ENCODE data around the gene CYSLTR2. TPM values are rescaled to one million over a fixed set of nuclear protein-coding genes. Genes with fewer than 3 reads are reported as not detected.

Gene CYSLTR2
- total and polyA plus RNA-seq, 2 of the 8 experiments (the other 6 are each of a cell fraction or from before 2014, with no cell fraction given) = not detected

DNA sequence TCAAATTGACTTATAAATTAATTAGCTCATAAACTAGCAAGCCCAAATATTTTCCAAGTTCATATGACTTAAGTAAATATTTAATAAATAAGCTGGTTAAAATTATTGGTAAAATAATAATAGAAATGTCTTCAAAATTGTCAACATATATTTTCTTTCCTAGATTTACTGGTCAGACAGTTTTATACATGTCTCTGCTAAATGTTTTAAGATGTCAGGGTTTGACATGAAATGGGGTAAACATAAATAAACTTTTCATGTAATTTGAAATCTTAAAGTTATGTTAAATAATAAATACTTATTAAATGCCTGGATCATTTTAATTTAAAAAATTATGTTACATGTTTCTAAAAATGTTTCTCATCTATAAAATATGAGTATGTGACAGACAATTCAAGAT lies 18.3 kb upstream of the CYSLTR2 start:
- TF ChIP-seq, protein P1, sequence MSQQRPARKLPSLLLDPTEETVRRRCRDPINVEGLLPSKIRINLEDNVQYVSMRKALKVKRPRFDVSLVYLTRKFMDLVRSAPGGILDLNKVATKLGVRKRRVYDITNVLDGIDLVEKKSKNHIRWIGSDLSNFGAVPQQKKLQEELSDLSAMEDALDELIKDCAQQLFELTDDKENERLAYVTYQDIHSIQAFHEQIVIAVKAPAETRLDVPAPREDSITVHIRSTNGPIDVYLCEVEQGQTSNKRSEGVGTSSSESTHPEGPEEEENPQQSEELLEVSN (IDR thresholded peaks at IDR 0.05) = no peak
- no peak for TF ChIP-seq CTBP2 (IDR thresholded peaks at IDR 0.05; ENCODE audit: borderline replicate concordance, insufficient read depth, insufficient read length, low read length)
- no peak for TF ChIP-seq TEAD4 (IDR thresholded peaks at IDR 0.05; ENCODE audit: low read depth, low read length)
- no peak for TF ChIP-seq KDM1A (IDR thresholded peaks at IDR 0.05; ENCODE audit: borderline replicate concordance, low read length)
- no peak for TF ChIP-seq POU5F1 (IDR thresholded peaks at IDR 0.05; ENCODE audit: low read depth, low read length)
- no peak for TF ChIP-seq HDAC6 (IDR thresholded peaks at IDR 0.05; ENCODE audit: low read depth, low read length)
- no peak overlapping the region for H2BK5ac ChIP-seq (ENCODE audit: low read depth, low read length)
- no peaks in the 10 kb centered on the region for H3K23me2 ChIP-seq (ENCODE audit: low read depth, low read length)
- H3K9ac ChIP-seq (replicated peaks in 1 of 4; ENCODE audit: extremely low read depth in 1 of 4, low read depth in 3 of 4, low read length in 3 of 4) = no peak overlapping the region
- no peak overlapping the region for H3K23ac ChIP-seq (ENCODE audit: insufficient read length)
- H3K4me2 ChIP-seq (ENCODE audit: insufficient read depth in 1 of 2, low read depth in 2 of 2, low read length in 2 of 2) = no peak overlapping the region
- CTCF ChIA-PET (ENCODE audit: partially characterized antibody) = no interaction called here
- H3K18ac ChIP-seq (ENCODE audit: extremely low read depth, low read length) = no peak overlapping the region
- no peak overlapping the region for H4K8ac ChIP-seq (ENCODE audit: extremely low read depth, insufficient read depth, low read length)
- no peak overlapping the region for H3K4ac ChIP-seq (replicated peaks; ENCODE audit: insufficient read length, low read depth, low read length)
- no peak overlapping the region for H3K4me3 ChIP-seq (ENCODE audit: extremely low read depth in 1 of 4, insufficient read depth in 2 of 4, low read depth in 3 of 4, low read length in 4 of 4)
- no peak overlapping the region for H4K91ac ChIP-seq (replicated peaks; ENCODE audit: insufficient read length, low read length)
- H3K9me3 ChIP-seq (ENCODE audit: insufficient read depth in 2 of 2, low read depth in 1 of 2, low read length in 1 of 2) = peaks cover 9 to 11% of the 10 kb centered on the region in 2 experiments; a peak in 3 of 4 replicates
- H3K56ac ChIP-seq (replicated peaks; ENCODE audit: insufficient read length, low read depth, low read length) = no peak overlapping the region
- no peak overlapping the region for H2BK15ac ChIP-seq (ENCODE audit: low read length)
- no peak overlapping the region for H3K27ac ChIP-seq (ENCODE audit: low read depth, low read length)
- POLR2A ChIA-PET (ENCODE audit: partially characterized antibody) = no interaction called here
- no peak overlapping the region for H2BK12ac ChIP-seq (ENCODE audit: low read depth, low read length)
- H3K36me3 ChIP-seq (ENCODE audit: control insufficient read depth in 2 of 4, insufficient read depth in 4 of 4, low read length in 3 of 4) = no peaks in the 10 kb centered on the region
- FAIRE-seq (no peak), DNase-seq (ENCODE audit: low read depth in 1 of 2, low spot score in 2 of 2) (no peak)
- H2AK5ac ChIP-seq (ENCODE audit: low read depth, low read length) = no peak overlapping the region
- no peaks in the 10 kb centered on the region for H4K20me1 ChIP-seq (replicated peaks in 1 of 2; ENCODE audit: control insufficient read depth in 1 of 2, insufficient read depth in 2 of 2, low read length in 2 of 2)
- no peaks in the 10 kb centered on the region for H3K79me1 ChIP-seq (ENCODE audit: low read depth, low read length)
- H2AFZ ChIP-seq (ENCODE audit: low read length) = no peak overlapping the region
- no peak overlapping the region for H2BK20ac ChIP-seq (ENCODE audit: low read length)
- no peak overlapping the region for H2BK120ac ChIP-seq (replicated peaks; ENCODE audit: low read depth, low read length)
- no peak overlapping the region for H4K5ac ChIP-seq (ENCODE audit: insufficient read length, low read depth, low read length)
- H3K27me3 ChIP-seq (replicated peaks in 1 of 4; ENCODE audit: control insufficient read depth in 3 of 4, extremely low read depth in 1 of 4, insufficient read depth in 3 of 4, low read length in 3 of 4) = no peaks in the 10 kb centered on the region
- no peak overlapping the region for H3K14ac ChIP-seq (ENCODE audit: insufficient read length)
- no peaks in the 10 kb centered on the region for H3K4me1 ChIP-seq (replicated peaks in 1 of 4; ENCODE audit: control insufficient read depth in 3 of 4, insufficient read depth in 4 of 4, low read length in 3 of 4)
- no peaks in the 10 kb centered on the region for H3K79me2 ChIP-seq (ENCODE audit: control insufficient read depth in 1 of 2, insufficient read depth in 2 of 2, low read length in 2 of 2)
